Mesenteric fat pad (tissue), 1 donor: ENCODE results near the gene LARP7. TPM values are rescaled to one million over a fixed set of nuclear protein-coding genes. Genes with fewer than 3 reads are reported as not detected.

Source experiments
- microRNA-seq: library from miRNA; unstranded; fragments of <30 nt; microRNA quantifications from one replicate; pipeline ENCODE4 v1.2.0, GENCODE V29; 2020; ENCODE audit warnings: borderline number of aligned reads
- total RNA-seq: library from RNA; stranded (reverse); fragmentation: NEBNext Ultra II Directional; extraction: Animal tissue kit (Norgen Biotek cat#: 25700); gene quantifications from one replicate; pipeline ENCODE4 v1.2.1, GENCODE V29; 2021
- donor health status: DM: yes; HTN: yes; CAD: no.

LARP7 gene
- total RNA-seq, 1 donor from 2014 or later, result 36.0 TPM

Small RNA genes within 50 kb of the gene (microRNA-seq; reads per million reads assigned to microRNA genes)
- 2.9 reads per million for gene MIR302A
- 5.8 reads per million for gene MIR302B
- gene MIR302C, result not detected
- gene MIR302D, result 2.2 reads per million
- not detected for gene MIR367

Other genes with a start within 250 kb of the LARP7 start
- not detected for gene NEUROG2, start 121.0 kb upstream of the LARP7 start, total RNA-seq
- gene ZGRF1, start 234 bp upstream of the LARP7 start, total RNA-seq, result 2.2 TPM